Femur (tissue), 1 donor: ENCODE data around the gene DIAPH2.

Source experiments
- DNase-seq: peaks from one replicate; pipeline ENCODE4 v3.0.0-alpha.2; 2017

Gene DIAPH2

GRCh38 chrX:97616883-97617530, 932.4 kb downstream of the DIAPH2 start:
- DNase-seq = no peak

- no peak for DNase-seq
Observed at GRCh38 chrX:97619499-97619898, 934.9 kb downstream of the DIAPH2 start.

DNA sequence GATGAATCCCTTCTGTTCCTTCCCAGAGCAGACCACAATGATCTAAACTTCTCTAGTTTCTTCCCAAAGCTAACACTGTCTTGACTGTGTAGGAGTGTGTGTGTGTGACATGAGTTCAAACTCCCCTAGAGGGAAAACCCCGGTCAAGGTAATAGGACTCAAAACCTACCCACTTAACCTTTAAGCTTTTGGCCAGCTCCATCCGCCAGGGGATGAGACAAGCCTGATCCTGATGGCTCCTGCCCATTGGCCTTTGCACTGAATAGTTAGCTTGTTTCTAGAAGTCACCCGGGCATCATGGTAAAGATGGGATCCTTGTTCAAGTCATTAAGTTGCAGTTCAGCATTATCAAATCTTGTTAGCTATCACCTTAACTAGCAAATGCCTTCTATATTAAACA, 937.5 kb downstream of the DIAPH2 start:
- DNase-seq = no peak

GRCh38 chrX:97628326-97628725, 943.7 kb downstream of the DIAPH2 start:
- no peak for DNase-seq

DNA sequence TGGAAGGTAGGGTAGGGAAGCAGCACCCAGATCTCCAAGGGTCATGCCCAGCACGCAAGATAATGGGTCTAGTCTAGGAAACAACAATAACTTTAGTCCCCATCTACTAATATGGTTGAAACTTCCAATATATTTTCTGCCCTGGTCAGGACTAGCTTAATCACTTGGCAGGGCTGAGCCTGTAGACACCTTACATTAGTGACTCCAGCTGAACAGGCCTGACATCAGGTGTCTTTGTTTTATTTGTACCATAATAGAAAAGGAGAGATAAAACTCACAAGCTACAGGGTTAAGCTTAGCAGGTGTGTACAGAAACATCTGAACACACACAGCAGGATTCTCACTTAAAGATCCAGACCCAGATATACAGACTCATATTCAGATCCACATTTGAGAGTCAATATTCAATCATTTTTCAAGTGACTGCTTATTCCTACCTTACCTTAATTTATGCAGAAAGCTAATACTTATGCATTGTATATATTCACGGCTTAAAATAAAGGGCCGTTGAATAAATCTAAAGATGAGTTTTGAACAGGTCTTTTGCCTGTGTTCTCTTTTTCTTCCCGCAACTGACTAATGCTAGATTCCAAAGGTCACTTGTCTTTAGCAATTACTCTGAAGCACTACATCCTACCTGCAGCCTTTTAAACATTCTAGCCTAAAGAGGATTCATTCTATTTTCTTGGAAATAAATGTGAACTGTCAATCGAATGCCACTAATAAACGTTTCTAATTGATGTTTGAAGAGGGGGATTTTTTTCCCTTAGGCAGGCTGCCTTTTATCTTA, 944.4 kb downstream of the DIAPH2 start:
- DNase-seq = no peak

DNA sequence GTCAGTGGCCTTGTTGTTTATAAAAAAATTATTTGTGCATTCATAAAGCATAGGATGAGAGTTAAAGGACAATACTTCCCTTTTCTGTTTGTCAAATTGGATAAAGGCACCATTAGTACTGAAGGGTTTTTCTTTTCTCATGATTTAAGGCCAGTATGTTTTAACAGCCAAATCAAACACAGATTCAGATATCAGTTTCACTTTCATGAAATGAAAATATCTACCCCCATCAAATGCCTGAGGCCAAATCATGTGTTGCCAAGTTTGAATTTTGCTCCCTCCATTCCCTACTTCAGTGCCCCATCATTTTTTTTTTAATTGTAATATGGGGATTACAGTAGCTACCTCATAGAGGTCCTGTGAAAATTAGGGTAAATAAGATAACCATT, 944.9 kb downstream of the DIAPH2 start:
- DNase-seq = no peak

GRCh38 chrX:97633798-97634197, 949.2 kb downstream of the DIAPH2 start:
- no peak for DNase-seq

GRCh38 chrX:97636473-97637140, 952.0 kb downstream of the DIAPH2 start:
- no peak for DNase-seq

GRCh38 chrX:97637289-97637688, 952.6 kb downstream of the DIAPH2 start:
- DNase-seq = no peak

DNA sequence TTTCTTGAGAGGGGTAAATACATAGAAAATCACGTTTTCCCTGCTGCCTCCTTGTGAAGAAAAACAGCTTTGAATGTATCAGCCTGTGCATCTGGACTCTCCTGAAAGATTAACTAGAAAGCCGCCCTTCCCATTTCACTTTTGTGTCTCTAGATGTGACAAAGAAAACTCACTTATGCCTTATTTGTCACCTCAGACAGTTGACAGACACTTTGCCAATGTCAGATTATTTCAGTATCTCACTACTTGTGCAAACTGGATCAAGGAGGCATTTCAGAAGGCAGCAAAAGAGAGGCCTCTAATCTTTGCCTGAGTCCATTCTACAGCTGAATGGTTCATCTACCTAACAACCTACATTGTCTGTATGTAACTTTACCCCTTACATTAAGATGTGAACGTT, 954.0 kb downstream of the DIAPH2 start:
- DNase-seq = no peak

- no peak for DNase-seq
Observed at GRCh38 chrX:97639526-97639925, 954.9 kb downstream of the DIAPH2 start.
